HG03025 (cell line): ENCODE data around the gene MUTYH.
"Not testable (repeated sequence)": the region's sequence is repeated elsewhere in the genome, so short reads cannot be mapped to it uniquely, and the experiment has no call there.

Experiments
- ATAC-seq: cut with Tn5 transposase; IDR thresholded peaks from one replicate; pipeline ENCODE4 v1.9.1; 2021; ENCODE audit warnings: mild to moderate bottlenecking, moderate library complexity; ENCODE audit not compliant: unreplicated experiment, low FRiP score

MUTYH gene

DNA sequence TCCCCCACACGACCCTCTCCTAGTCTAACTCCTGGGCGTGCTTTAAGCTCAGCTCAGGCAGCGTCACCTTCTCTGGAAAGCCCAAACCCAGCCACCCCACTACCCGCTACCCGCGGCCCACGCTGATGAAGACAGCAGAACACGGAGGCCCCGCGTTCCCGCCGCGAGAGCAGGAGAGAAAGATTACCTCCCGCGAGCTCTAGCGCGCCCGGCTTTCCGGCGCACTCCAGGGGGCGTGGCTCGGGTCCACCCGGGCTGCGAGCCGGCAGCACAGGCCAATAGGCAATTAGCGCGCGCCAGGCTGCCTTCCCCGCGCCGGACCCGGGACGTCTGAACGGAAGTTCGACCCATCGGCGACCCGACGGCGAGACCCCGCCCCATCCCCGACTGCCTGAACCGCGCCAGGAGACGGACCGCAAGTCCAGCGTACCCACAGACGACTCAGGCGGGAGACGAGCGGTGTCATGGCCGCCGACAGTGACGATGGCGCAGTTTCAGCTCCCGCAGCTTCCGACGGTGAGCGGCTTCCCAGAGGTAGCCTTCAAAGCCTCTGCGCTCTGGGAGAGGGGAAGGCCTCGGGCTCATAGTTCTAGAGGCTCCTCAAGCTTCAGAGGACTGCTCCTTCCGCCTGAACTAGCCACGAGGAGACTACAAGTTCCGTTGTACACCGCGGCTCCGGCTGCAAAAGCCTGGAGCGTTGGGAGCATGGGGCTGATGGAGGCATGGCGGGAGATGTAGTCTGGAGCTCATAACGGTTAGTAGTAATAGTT lies at the start of gene MUTYH, which contains the start of gene TOE1:
MUTYH (minus strand) TSS at position 652 of the 770 bp plus-strand sequence. CDS start 5,935 bp downstream, outside the sequence.
TOE1 (plus strand) TSS at position 382 of the 770 bp plus-strand sequence; CDS start at position 465, 83 bp downstream.
- ATAC-seq, result peak; percentile 78

DNA sequence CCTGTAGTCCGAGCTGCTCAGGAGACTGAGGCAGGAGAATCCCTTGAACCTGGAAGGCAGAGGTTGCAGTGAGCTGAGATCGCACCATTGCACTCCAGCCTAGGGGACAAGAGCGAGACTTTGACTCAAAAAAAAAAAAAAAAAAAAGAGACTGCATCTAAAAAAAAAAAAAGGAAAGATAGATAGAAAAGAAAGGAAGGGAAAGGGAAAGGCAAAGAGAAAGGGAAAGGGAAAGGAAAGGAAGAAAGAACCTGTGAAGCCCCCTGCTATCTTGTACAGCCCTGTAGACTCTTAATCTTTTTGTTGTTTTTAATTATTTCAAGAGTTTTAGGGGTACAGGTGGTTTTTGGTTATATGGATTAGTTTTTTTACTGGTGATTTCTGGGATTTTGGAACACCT lies 46.0 kb upstream of the MUTYH start:
- ATAC-seq, result no peak

DNA sequence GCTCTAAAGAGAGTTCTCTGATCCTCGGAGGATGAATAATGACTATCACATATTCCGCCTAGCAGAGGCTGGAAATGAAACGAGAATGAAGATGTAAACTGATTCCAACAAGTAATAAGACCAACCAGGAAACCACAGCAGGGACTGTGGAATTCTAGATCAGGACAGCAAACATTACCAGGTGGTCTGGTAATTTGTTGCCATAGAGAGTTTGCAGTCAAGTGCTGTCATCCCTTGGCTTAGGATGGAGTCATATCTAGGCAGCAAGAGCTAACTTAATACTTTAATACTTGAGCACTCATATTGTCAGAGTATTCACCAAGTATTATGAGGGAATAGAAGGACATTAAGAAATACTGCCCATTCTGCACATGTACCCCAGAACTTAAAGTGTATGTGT lies 45.1 kb upstream of the MUTYH start:
- no peak for ATAC-seq

DNA sequence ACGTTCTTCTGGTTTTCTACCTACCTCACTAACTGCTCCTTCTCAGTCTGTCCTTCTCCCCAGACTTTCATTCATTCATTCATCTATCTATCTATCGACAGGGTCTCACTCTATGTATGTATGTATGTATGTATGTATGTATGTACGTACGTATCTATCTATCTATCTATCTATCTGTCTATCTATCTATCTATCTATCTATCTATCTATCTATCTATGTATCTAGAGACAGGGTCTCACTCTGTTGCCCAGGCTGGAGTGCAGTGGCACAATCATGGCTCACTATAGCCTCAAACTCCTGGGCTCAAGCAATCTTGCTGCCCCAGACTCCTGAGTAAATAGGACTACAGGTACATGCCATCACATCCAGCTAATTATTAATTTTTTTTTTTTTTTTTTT lies 44.0 kb upstream of the MUTYH start:
- ATAC-seq, result not testable (repeated sequence)

DNA sequence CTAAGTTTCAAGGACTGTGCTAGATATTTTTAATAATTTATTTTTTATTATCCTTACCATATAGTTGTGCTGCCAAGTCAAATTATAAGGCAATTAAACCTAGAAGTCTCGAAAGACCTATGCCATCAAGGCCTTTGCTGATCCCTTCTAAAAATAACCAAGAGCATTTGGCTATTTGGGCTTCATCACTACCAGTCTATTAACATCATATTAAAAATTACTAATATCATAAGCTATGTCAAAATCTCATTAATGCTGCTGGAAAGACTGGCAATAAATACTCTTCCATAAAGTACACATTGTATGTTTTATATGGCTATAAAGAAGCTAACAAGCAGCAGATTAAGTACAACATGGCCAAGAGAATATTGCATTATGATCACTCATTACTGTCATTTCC lies 43.0 kb upstream of the MUTYH start:
- ATAC-seq, result no peak

DNA sequence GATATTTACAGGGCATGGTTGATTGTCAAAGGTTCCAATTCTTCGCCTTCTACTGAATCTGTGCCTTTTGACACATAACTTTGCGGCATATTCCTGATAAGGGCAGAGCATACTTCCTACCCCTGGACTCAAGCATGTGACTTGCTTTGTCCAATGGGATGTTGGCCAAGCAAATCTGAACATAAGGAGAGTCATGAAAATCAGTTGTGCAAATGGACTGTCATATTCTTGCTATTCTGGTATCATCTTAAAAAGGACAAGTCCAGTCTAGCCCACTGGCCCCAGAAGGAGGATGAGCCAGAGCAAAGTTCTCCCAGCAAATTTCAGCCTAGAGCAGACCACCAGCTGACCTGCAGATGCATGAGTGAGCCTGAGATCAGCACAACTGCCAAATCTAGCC lies 41.0 kb upstream of the MUTYH start:
- no peak for ATAC-seq

DNA sequence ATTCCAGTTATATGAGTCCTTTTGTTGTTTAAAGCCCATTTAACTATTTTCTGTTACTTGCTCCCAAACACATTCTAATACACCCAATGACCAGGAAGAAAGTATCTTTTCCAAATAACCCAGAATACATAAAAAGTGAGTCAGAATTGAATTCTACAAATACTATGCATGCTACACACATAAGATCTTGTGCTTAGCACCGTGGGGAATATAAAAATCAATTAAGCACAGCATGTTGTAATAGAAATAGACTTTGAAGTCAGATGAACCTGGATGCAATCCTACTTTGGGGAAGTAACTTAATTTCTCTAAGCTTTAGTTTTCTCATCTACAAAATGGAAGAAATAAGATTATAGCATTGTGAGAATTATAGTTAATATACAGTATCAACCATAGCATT lies 40.5 kb upstream of the MUTYH start:
- ATAC-seq, result no peak

DNA sequence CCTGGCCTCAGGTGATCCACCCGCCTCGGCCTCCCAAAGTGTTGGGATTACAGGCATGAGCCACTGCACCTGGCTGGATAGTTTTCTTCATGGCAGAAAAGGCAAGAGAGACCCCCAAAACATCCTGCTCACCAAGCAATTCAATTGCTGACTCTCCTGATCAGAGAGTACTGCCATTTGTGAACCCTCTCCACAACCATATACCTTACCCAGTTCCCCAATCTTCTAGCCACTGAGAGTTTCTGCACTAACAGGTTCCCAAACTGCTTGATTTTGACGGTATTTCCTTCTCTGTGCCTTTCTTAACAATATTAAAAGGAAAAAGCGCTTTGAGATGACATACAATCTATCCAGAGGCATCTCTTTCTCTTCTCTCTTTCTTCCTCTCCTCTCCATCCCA lies 39.9 kb upstream of the MUTYH start:
- ATAC-seq, result no peak

DNA sequence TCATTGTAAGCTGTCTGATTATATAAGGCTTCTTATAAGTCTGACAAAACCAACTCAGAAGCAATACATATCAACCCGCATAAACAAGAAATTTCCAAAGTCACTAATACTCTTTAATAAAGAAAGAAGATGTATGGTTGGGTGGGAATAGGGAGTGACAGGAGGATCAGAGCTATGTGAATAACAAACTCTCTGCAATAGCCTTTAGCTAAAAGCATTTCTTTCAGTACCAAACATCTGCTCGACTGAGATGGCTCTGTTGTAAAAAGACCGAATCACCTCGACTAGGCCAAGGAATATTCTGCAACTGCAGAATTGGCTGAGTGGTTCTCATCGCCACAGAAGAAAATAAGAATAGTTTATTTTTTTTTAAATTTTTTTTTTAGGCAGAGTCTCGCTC lies 39.3 kb upstream of the MUTYH start:
- ATAC-seq, result no peak

DNA sequence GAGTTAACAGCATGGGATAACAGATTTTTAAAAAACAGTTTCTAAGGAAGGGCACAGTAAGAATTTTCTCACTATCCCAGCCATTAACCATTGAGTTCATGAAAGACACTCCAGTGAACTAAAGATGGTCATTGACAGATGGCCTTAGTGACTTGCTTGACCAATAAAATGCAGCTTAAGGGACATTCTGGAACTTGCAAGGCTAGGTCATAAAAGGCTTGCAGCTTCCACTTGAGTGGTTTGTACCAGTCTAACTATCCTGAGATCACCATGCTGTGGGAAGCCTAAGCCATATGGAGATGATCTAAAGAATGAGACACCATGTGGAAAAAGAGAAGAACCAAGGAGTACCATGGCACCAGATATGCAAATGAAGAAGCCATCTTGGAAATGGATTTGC lies 37.9 kb upstream of the MUTYH start:
- ATAC-seq, result no peak

DNA sequence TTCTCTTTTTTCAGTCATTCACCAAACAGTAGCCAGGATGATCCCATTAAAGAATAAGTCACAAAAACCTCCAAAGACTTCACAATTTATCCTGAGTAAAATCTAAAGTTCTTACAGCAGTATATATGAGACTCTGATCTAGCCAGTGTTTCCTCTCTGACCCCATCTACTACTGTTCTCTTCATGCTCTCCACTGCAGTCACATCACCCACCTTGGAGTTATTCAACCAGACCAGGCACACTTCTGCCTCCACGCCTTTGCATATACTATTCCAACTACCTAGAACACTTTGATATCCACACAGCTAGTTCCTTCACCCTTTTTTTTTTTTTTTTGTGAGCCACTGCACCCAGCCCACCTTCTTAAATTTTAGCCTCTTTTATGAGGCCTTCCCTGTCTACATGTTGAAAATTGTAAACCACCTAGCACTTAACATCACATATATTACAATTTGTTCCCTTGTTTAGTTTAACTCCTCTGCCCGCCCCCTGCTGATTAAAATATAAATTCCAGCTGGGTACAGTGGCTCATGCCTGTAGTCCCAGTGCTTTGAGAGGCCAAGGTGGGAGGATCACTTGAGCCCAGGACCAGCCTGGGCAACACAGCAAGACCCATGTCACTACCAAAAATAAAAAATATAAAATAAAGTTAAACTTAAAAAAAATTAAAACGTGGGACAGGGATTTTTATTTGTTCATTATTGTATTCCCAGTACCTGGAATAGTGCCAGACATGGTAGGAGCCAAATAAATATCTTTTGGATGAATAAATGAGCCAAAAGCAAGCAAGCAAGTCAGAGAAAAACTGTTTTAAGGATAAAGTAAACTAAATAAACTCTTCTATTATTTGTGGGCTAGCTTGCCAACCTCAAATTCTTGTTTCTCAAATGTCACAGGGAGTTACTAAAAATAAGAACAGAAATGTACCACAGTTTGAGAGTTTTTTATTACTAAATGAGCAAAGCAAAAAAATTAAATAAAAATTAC lies 35.2 kb upstream of the MUTYH start:
- ATAC-seq, result no peak

DNA sequence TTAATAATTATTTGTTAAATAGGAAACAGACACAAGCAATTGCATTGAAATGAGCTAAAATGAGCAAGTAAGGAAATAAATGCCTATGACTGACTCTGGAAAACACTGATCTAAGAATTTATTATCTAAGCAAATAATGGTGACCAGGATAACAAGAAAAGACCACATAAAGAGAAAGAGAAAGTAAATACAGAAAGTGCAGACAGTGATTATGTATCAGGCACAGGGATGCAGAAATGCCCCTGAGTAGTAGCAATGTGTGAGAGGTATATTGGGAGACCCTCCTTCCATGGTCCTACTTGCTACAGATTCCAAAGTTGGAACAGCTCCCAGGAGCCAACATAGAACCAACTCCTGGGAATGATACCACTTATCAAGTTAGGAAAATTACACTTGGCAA lies 33.3 kb upstream of the MUTYH start:
- no peak for ATAC-seq

DNA sequence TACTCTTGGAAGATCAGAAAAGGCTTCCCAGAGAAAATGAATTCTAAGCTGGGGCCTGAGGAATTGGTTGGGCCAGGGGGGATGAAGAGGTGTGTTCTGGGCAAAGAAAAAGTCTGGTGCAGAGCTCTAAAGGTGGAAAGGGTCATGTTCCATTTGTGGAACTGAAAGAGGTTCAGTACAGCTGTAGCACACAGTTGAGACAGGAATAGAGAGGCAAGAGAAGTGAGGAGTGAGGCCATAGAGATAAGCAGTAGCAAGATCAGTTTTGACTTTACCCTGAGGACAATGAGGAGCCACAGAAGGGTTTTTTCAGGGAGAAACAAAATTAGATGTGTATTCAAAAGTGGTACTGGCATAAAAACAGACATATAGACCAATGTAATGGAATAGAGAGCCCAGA lies 30.3 kb upstream of the MUTYH start:
- ATAC-seq, result no peak

DNA sequence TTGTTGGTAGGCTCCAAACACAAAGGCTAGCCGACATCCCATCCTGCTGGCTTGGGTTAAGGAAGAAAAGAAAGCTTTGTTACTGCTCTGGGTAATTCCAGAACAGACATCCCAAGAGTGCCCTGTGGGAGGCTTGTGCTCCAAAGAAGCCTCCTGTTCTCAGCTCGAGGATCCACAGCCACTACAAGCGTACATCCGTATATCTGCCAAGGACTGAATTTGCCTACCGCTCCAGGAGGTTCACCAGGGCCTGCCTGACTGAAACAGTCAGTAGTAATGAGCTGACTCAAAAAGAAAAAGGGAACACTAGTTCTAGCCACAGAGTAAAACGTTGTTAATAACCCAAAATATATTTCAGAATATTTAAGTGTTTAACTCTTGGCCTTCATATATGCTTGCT lies 24.8 kb upstream of the MUTYH start:
- ATAC-seq, result peak; percentile 61

DNA sequence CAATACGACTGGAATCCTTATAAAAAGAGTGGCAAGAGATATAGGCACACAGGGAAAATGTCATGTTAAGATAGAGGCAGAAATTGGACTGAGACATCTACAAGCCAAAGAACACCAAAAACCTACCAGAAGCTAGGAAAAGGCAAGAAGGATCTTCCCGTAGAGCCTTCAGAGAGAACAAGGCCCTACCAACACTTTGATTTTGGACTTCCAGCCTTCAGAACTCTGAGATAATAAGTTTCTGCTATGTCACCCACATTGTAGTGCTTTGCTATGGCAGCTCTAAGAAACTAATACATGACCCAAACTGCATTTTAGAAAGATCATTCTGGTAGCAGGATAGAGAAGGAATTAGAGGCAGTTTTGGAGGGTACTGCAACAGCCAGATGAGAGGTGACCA lies 24.1 kb upstream of the MUTYH start:
- no peak for ATAC-seq

DNA sequence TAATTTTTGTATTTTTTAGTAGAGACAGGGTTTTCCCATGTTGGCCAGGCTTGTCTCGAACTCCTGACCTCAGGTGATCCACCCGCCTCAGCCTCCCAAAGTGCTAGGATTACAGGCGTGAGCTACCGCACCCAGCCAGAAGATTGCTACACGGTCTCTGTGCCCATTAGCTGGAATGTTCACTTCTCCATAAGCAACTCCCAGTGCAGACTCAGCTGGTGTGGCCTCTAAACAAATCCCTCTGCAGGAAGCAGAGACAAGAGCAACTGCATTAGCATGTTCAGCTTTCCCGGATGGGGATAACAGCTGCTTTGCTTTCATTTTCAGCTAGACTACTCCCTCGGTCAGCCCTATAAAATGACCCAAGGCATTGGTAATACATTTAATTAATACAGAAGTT lies 20.7 kb upstream of the MUTYH start:
- ATAC-seq, result not testable (repeated sequence)

DNA sequence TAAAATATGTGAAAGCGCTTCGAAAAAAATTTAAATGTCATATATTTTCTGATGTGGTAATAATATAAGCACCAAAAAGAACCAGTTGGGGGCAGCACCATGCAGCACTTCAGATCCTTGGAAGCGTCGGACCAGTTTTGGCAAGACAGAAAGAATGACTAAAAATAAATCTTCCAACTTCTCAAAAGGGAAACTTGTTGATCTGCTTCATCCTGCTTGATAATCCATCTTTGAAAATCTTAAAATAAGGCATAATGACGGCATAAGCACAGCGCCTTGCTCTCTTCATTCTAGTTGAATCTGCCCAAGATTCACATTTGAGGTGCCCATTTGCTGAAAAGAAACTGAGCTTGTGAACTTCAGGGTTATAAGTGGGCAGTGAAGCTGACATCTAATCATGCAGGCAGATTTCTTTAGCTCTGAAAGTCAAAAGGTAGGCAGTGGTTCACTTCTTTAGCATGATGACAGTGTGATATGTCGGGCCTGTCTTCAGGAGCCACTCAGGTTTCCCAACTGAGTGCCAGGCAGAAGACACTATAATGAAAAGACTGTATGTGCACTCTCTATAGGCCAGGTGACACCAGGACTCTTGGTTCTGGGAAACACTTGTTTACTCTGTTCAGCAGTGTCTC lies 19.8 kb upstream of the MUTYH start:
- no peak for ATAC-seq

DNA sequence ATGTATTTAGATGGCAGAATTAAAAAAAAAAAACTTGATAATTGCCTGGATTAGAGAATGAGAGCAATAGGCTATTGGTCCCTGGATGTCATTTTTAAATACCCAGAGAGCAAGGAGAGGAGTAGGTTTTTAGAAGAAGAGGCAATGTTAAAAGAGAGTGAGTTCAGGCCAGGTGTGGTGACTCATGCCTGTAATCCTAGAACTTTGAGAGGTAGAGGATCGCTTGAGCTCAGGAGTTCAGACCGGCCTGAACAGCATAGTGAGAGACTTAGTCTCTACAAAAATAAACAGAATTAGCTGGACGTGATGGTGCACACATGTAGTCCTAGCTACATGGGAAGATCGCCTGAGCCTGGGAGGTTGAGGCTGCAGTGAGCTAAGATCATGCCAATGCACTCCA lies 15.9 kb upstream of the MUTYH start:
- ATAC-seq, result no peak

DNA sequence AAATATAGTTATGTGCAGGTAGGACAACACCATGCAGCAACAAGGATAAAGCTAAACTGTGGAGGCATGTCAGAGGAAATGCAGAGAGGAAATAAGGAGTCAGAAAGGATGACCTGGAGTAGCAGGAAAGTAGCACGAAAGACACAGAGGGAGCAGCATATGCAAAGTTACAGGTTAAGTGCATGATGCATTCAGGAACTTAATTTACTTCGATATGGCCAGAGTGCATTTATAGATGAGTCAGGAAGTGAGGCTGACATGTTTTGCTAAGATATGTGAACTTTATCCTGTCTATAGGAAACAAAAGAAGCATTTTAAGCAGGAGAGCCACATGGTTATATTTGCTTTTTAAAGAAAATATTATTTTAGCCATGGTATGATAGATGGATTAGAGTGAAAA lies 15.4 kb upstream of the MUTYH start:
- no peak for ATAC-seq

DNA sequence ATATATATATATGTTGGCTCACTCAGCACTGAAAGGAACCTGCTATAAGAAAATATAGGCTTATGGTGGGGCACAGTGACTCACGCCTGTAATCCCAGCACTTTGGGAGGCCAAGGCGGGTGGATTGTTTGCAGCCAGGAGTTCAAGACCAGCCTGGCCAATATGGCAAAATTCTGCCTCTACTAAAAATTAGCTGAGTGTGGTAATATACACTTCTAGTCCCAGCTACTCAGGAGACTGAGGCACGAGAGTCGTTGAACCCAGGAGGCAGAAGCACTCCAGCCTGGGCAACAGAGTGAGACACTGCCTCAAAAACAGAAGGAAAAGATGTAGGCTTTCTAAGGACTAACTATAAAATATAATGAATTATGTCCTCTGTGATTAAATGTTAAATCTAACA lies 14.6 kb upstream of the MUTYH start:
- ATAC-seq, result no peak

DNA sequence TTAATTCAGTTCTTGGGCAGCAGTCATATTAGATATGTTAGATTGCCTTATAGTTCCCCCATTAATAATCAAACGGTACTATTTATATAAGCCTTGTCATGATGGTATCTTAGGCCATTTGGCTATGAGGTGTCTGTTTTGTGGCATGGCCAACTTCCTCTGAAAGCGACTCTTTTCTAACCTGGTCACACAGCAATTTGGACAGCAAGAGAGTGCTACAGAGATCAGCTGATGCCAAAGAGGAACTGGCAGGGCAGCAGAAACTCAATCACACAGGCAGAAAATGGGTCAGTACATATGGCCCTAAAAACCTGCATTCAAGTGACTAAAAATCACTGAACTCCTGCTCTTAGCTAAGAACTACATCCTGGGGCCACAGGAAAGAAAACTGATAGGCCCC lies 13.4 kb upstream of the MUTYH start:
- no peak for ATAC-seq
